ENCODE results near the gene BROX.
"Not testable (repeated sequence)": the region's sequence is repeated elsewhere in the genome, so short reads cannot be mapped to it uniquely, and the experiment has no call there.

The BROX gene, protein sequence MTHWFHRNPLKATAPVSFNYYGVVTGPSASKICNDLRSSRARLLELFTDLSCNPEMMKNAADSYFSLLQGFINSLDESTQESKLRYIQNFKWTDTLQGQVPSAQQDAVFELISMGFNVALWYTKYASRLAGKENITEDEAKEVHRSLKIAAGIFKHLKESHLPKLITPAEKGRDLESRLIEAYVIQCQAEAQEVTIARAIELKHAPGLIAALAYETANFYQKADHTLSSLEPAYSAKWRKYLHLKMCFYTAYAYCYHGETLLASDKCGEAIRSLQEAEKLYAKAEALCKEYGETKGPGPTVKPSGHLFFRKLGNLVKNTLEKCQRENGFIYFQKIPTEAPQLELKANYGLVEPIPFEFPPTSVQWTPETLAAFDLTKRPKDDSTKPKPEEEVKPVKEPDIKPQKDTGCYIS

DNA sequence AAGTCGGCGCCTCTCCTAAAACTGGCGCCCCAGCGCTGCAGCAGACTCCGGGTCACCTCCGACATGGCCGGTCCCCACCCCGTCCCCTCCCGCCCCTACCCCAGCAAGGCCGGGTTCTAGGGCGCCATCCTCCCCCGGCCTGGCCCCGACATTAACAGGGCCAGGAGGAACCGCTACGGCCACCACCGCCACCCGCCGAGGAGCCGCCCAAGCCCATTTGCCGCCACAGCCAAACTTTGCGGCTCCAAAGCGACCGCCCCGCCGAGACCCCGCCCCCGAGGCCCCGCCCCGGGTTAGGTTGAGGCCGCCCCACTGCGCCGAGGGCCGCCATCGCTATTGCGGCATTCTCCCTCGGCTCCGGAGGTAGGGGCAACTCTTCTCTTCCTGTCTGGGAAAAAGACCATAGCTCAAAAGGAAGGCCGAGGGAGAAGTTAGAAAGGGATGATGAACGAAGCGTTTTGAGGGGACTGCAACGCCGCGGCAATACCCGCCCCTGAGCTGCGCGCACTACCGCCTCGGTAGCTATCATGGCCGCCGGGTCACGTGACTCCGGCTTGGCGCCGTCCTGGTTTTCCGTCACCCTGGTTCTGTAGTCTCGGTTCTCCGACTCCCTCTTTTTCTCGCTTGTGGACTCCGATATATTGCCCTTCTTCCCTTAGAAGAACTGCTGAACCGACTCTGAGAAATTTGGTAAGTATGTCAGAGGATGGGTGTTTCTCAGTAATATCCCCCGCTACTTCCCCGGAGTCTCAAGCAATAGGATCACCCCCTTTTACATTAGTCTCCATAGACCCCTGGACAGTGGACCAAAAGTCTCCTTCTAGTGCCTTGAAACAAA lies at the start of gene BROX, which contains the start of gene AIDA:
Gene BROX, plus strand, starts transcription at position 312 of the 838 bp plus-strand sequence. CDS start 3,136 bp downstream, outside the sequence.
Gene AIDA, minus strand, starts transcription at position 239 of the 838 bp plus-strand sequence. Its CDS starts 174 bp downstream, at position 65.
- peak within 1 kb of the TSS; percentile 98 for H3K4me3 ChIP-seq (ENCODE audit: low read depth, low read length)
- DNase-seq (ENCODE audit: low read depth): no peak
- TF ChIP-seq, protein P1, sequence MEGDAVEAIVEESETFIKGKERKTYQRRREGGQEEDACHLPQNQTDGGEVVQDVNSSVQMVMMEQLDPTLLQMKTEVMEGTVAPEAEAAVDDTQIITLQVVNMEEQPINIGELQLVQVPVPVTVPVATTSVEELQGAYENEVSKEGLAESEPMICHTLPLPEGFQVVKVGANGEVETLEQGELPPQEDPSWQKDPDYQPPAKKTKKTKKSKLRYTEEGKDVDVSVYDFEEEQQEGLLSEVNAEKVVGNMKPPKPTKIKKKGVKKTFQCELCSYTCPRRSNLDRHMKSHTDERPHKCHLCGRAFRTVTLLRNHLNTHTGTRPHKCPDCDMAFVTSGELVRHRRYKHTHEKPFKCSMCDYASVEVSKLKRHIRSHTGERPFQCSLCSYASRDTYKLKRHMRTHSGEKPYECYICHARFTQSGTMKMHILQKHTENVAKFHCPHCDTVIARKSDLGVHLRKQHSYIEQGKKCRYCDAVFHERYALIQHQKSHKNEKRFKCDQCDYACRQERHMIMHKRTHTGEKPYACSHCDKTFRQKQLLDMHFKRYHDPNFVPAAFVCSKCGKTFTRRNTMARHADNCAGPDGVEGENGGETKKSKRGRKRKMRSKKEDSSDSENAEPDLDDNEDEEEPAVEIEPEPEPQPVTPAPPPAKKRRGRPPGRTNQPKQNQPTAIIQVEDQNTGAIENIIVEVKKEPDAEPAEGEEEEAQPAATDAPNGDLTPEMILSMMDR (IDR thresholded peaks at IDR 0.05; ENCODE audit: low read depth, low read length, missing control alignments): no peak

DNA sequence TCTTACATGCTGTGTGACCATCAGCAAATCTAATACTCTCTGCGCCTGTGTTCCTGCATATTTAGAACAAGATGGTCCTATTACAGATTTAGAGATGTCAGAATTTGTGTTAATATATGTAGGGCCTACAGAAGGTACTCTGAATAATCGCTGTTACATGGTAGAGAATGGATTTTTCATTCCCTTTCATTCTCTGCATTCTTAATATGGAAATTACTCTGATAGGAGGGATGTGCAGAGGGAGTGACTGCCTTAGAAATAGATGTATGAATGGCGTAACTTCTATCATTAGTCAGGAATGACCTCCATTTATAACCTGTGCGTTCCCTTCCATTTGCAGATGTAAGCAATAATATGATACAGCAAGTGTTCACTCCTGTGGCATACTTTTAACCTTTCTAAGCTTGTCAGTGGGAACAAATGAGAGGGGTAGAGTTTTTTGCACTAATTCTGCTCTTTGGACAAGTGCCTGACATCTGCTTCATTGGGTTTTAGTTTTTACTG lies 48.9 kb upstream of the BROX start:
- H3K4me3 ChIP-seq (ENCODE audit: low read depth, low read length): no peak overlapping the region
- TF ChIP-seq, protein P1 (IDR thresholded peaks at IDR 0.05; ENCODE audit: low read depth, low read length, missing control alignments): no peak
- DNase-seq (ENCODE audit: low read depth): no peak

DNA sequence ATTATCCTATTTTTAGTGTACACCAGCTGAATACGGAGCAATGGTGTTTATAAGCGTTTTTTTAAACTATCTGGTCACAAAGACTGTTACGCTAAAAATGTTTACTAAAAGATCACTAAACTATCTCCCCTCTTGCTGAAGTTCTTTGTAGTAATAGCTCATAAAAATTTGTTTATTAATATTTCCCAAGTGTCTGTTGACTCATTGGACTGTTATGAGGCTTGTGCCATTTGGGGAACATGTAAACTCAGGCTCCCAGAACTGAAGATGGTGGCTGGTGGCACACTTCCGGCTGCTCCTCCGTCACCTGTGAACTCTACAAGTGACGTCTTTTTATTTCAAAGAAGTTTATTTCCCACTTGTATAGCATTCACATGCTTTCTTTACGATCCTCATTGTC lies 46.4 kb upstream of the BROX start:
- no peak for DNase-seq (ENCODE audit: low read depth)
- H3K4me3 ChIP-seq (ENCODE audit: low read depth, low read length): no peak overlapping the region
- TF ChIP-seq, protein P1 (IDR thresholded peaks at IDR 0.05; ENCODE audit: low read depth, low read length, missing control alignments): no peak

DNA sequence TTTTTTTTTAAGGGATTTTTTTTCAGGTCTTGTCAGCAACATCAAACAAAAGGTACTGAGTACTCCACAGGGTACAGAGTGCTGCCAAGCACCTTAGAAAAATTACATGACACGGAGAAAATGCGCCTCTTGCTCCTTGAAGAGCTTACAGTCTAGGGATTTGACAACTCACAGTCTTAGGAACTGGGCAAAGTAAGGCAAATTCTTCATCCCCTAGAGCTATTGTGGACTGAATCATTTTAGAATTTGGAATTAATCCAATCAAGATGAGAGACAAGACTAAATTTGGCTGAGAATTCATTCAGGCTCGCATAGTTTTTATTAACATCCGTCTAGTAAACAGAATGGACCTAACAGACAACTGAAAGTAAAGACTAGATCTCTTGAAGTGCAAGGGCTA lies 44.2 kb upstream of the BROX start:
- DNase-seq (ENCODE audit: low read depth); H3K4me3 ChIP-seq (ENCODE audit: low read depth, low read length): not testable (repeated sequence)

DNA sequence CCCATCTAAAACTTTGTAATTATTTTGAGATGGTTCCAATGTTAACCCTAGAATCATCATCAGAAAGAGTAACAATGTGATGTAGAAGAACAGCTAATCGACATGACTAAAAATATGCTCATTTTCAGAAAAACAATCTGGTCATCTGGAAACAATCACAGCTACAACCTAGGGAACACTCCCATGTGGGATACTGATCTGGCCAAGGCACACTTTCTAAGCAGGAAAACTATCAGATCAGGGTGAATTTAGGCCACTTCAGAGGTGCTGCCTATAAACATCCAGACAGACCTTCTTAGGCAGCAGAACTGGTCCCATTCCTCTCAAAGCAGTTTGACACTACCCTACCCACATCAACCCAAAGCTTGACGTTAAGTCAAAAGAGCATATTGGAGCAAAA lies 43.3 kb upstream of the BROX start:
- H3K4me3 ChIP-seq (ENCODE audit: low read depth, low read length); DNase-seq (ENCODE audit: low read depth): not testable (repeated sequence)

DNA sequence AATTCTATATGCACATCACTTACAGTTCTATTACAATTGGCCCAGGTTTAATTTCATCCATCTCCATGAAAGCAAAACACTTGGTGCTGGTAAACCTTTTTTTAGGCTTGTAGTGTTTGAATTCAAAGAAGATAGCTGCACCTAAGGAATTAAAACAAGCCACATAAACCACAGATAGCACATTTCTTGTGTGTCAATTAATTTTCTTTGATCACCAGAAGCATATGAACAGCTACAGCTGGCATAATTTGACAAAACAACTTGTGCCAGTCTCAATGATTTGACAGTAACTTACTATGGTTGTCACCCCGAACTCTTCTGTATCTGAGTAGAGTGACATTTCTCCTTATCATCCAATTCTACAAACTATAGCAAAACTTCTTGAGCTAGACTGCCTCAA lies 42.3 kb upstream of the BROX start:
- H3K4me3 ChIP-seq (ENCODE audit: low read depth, low read length): no peak overlapping the region
- DNase-seq (ENCODE audit: low read depth): no peak
- TF ChIP-seq, protein P1 (IDR thresholded peaks at IDR 0.05; ENCODE audit: low read depth, low read length, missing control alignments): no peak

DNA sequence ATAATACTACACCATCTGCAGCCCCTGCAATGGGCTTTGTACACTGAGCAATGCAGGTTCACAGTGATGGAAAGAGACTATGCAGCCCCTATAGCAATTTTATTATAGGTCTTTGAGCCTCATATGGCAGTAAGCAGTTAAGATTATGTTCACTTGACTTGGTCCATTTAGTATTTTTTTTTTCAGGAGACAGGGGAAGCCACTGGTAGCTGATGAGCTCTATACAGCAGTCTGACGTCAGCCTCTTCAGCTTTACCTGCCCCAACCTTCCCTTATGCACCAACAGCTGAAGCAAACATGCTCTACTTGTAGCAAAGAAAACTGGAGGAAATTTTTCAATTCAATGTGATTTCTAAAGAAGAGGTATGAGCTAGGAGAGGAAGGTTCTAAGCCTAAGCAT lies 32.3 kb upstream of the BROX start:
- TF ChIP-seq, protein P1 (IDR thresholded peaks at IDR 0.05; ENCODE audit: low read depth, low read length, missing control alignments): no peak
- no peak overlapping the region for H3K4me3 ChIP-seq (ENCODE audit: low read depth, low read length)
- no peak for DNase-seq (ENCODE audit: low read depth)

All from GM12864 (cell line).